ENCODE data around the gene DIP2B. TPM values are rescaled to one million over a fixed set of nuclear protein-coding genes. Genes with fewer than 3 reads are reported as not detected.

DIP2B gene
- total RNA-seq, 1 experiment from 2014 or later = 20.0 TPM

DNA sequence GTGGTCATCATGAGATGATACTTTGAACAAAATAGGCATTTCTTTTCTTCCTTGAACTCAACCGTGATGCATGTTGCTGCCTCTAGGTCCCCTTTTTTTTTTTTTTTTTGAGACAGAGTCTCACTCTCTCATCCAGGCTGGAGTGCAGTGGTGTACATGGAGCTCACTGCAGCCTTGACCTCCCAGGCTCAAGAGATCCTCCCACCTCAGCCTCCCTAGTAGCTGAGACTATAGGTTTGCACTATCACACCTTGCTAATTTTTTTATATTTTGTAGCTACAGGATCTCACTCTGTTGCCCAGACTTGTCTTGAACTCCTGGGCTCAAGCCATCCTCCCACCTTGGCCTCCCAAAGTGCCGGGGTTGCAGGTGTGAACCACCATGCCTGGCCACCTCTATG, 20.6 kb downstream of the DIP2B start:
- Mint-ChIP-seq H3K27ac (peak overlapping the region in 2 of 3 experiments; percentile 3 to 59; a peak in 2 of 7 replicates), H3K9me3 (no peaks in the 10 kb centered on the region), H3K4me1 (peaks cover 19 to 27% of the 10 kb centered on the region in 2 experiments), H3K27me3 (ENCODE audit: low read depth) (no peaks in the 10 kb centered on the region), H3K36me3 (ENCODE audit: insufficient read depth in 1 of 3, low read depth in 3 of 3) (peaks cover 0 to 1% (median 0%) of the 10 kb centered on the region in 3 experiments; a peak in 1 of 7 replicates), H3K4me3 (no peak overlapping the region)
- H3K27me3 ChIP-seq (ENCODE audit: insufficient read depth, low read length) = no peaks in the 10 kb centered on the region
- no peak overlapping the region for H3T11ph ChIP-seq (ENCODE audit: low read length)
- no peak overlapping the region for H3K23ac ChIP-seq (ENCODE audit: insufficient read length, low read depth, low read length)
- no peak for DNase-seq
- no peak overlapping the region for H2AK5ac ChIP-seq (ENCODE audit: insufficient read length, low read length)
- H4K8ac ChIP-seq (replicated peaks; ENCODE audit: insufficient read length, low read depth, low read length) = no peak overlapping the region
- whole genome bisulfite sequencing (ENCODE audit: extremely low coverage, insufficient read length, low lambda C conversion rate) = no CpG with 5 or more reads among the region's 2 CpGs
- H3K79me1 ChIP-seq (ENCODE audit: insufficient read depth, low read depth, low read length, poor library complexity, severe bottlenecking) = no peaks in the 10 kb centered on the region
- H3K9ac ChIP-seq (ENCODE audit: extremely low read depth, insufficient read length, low read length) = no peak overlapping the region
- no peak overlapping the region for H3K14ac ChIP-seq (ENCODE audit: insufficient read depth, low read length)
- TF ChIP-seq, protein P1, sequence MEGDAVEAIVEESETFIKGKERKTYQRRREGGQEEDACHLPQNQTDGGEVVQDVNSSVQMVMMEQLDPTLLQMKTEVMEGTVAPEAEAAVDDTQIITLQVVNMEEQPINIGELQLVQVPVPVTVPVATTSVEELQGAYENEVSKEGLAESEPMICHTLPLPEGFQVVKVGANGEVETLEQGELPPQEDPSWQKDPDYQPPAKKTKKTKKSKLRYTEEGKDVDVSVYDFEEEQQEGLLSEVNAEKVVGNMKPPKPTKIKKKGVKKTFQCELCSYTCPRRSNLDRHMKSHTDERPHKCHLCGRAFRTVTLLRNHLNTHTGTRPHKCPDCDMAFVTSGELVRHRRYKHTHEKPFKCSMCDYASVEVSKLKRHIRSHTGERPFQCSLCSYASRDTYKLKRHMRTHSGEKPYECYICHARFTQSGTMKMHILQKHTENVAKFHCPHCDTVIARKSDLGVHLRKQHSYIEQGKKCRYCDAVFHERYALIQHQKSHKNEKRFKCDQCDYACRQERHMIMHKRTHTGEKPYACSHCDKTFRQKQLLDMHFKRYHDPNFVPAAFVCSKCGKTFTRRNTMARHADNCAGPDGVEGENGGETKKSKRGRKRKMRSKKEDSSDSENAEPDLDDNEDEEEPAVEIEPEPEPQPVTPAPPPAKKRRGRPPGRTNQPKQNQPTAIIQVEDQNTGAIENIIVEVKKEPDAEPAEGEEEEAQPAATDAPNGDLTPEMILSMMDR (conservative IDR thresholded peaks at IDR 0.05) = no peak
- no peaks in the 10 kb centered on the region for H3K4me1 ChIP-seq (ENCODE audit: insufficient read depth, low read length)
- H3K23me2 ChIP-seq (ENCODE audit: insufficient read length, low read depth, low read length, poor library complexity, severe bottlenecking) = no peaks in the 10 kb centered on the region
- H2BK12ac ChIP-seq (ENCODE audit: insufficient read length, low read depth, low read length) = no peak overlapping the region
- no peak overlapping the region for H2AFZ ChIP-seq (ENCODE audit: low read length)
- peaks cover 5% of the 10 kb centered on the region; the same call in 1 of the 2 replicates for H3K79me2 ChIP-seq (ENCODE audit: insufficient read depth, low read length)
- H3K9me3 ChIP-seq (ENCODE audit: control insufficient read depth, low read depth, low read length) = no peaks in the 10 kb centered on the region
- H2BK5ac ChIP-seq (ENCODE audit: insufficient read length, low read length) = no peak overlapping the region
- no peak overlapping the region for H4K91ac ChIP-seq (ENCODE audit: insufficient read length, low read depth, low read length)
- no peak overlapping the region for H2BK15ac ChIP-seq (ENCODE audit: low read depth, low read length)
- H4K5ac ChIP-seq (ENCODE audit: insufficient read length, low read depth, low read length) = no peak overlapping the region
- no peak overlapping the region for H3K56ac ChIP-seq (ENCODE audit: insufficient read length, low read depth, low read length)
- H2BK20ac ChIP-seq (ENCODE audit: low read depth, low read length, poor library complexity, severe bottlenecking) = no peak overlapping the region
- H3K27ac ChIP-seq (ENCODE audit: insufficient read length, low read depth, low read length) = no peak overlapping the region
- no peak overlapping the region for H3K4ac ChIP-seq (ENCODE audit: low read depth, low read length)
- no peak overlapping the region for H3K18ac ChIP-seq (ENCODE audit: insufficient read length, low read depth, low read length)
- no peak overlapping the region for H2BK120ac ChIP-seq (ENCODE audit: low read depth, low read length, poor library complexity, severe bottlenecking)
- H3K4me2 ChIP-seq (ENCODE audit: insufficient read depth, insufficient read length, low read length) = no peak overlapping the region
- no peaks in the 10 kb centered on the region for H4K20me1 ChIP-seq (ENCODE audit: control insufficient read depth, insufficient read depth, insufficient read length)

Measured in H9 (cell line).